Activated CD4-positive, alpha-beta memory T cell treated with anti-CD3 and anti-CD28 coated beads for 36 hours (primary cell): Measurements from ENCODE around the gene ARHGEF33. TPM values are rescaled to one million over a fixed set of nuclear protein-coding genes. Genes with fewer than 3 reads are reported as not detected.

Experiments
- CTCF ChIA-PET: fragments of 350-600 bp; sonication (Branson Sonifier 250); formaldehyde crosslinking; loops from one replicate; lab custom pipeline; 2021; ENCODE audit warnings: antibody characterized with exemption, inconsistent platforms; lab: Charles Lee
- POLR2A ChIA-PET: fragments of 350-600 bp; sonication (Branson Sonifier 250); formaldehyde crosslinking; loops from one replicate; lab custom pipeline; 2021; ENCODE audit warnings: antibody characterized with exemption; lab: Charles Lee
- DNase-seq: peaks from one replicate; pipeline ENCODE4 v3.0.0-alpha.2; 2020
- H3K27ac Mint-ChIP-seq: one replicate; pipeline ENCODE4 v1.8.0; 2021; ENCODE audit warnings: mixed read lengths
- H3K27me3 Mint-ChIP-seq: one replicate; pipeline ENCODE4 v1.8.0; 2021; ENCODE audit warnings: mixed read lengths
- H3K36me3 Mint-ChIP-seq: one replicate; pipeline ENCODE4 v1.8.0; 2021; ENCODE audit warnings: mixed read lengths
- H3K4me1 Mint-ChIP-seq: one replicate; pipeline ENCODE4 v1.8.0; 2021; ENCODE audit warnings: low read depth, mixed read lengths
- H3K4me3 Mint-ChIP-seq: one replicate; pipeline ENCODE4 v1.8.0; 2021; ENCODE audit warnings: mild to moderate bottlenecking, mixed read lengths
- H3K9me3 Mint-ChIP-seq: one replicate; pipeline ENCODE4 v1.8.0; 2021; ENCODE audit warnings: mixed read lengths
- intact Hi-C: fragments of 100-400 bp; cut with micrococcal nuclease; formaldehyde crosslinking; loops from one replicate; pipeline ENCODE4 v1.15.1; 2023
- total RNA-seq, 2 experiments: library from RNA; stranded (reverse); gene quantifications; one replicate each; pipeline ENCODE4 v1.2.3, GENCODE V29; 2021

Gene ARHGEF33
- under 1 TPM; 0.34 to 0.38 TPM for total RNA-seq

- no peak within 1 kb of the TSS for H3K4me3 Mint-ChIP-seq
- peaks cover 4% of the 10 kb centered on the region for H3K4me1 Mint-ChIP-seq
- CTCF ChIA-PET: interaction anchor here (0.6 kb wide), 1 partner anchor 353 kb away, joined by 3 read pairs; no protein-coding TSS in a partner anchor
Measured at GRCh38 chr2:38889575-38889974, at the start of gene ARHGEF33. Gene ARHGEF33 (plus strand): TSS chr2:38889875. CDS start chr2:38919448, 29,573 bp downstream.

GRCh38 chr2:38850045-38850444 lies 39.6 kb upstream of the ARHGEF33 start:
- no peaks in the 10 kb centered on the region for H3K9me3 Mint-ChIP-seq
- POLR2A ChIA-PET: no interaction called here
- peaks cover 27% of the 10 kb centered on the region for H3K36me3 Mint-ChIP-seq

More at GRCh38 chr2:38889575-38889974, at the start of gene ARHGEF33:
- no peaks in the 10 kb centered on the region for H3K9me3 Mint-ChIP-seq
- no peak for DNase-seq
- no peak within 1 kb of the TSS for H3K27ac Mint-ChIP-seq
- intact Hi-C loops: no loop called here
- peaks cover 1% of the 10 kb centered on the region for H3K36me3 Mint-ChIP-seq
- POLR2A ChIA-PET: no interaction called here
- no peaks in the 10 kb centered on the region for H3K27me3 Mint-ChIP-seq

GRCh38 chr2:38856165-38856564 lies 33.5 kb upstream of the ARHGEF33 start:
- H3K27me3 Mint-ChIP-seq: no peaks in the 10 kb centered on the region
- H3K4me1 Mint-ChIP-seq: no peaks in the 10 kb centered on the region
- CTCF ChIA-PET: no interaction called here
- POLR2A ChIA-PET: no interaction called here
- intact Hi-C loops: no loop called here
- H3K36me3 Mint-ChIP-seq: peaks cover 34% of the 10 kb centered on the region
- H3K4me3 Mint-ChIP-seq: no peak overlapping the region
- no peak overlapping the region for H3K27ac Mint-ChIP-seq
- no peaks in the 10 kb centered on the region for H3K9me3 Mint-ChIP-seq
- no peak for DNase-seq

More at GRCh38 chr2:38850045-38850444, 39.6 kb upstream of the ARHGEF33 start:
- Mint-ChIP-seq H3K4me3 (no peak overlapping the region), H3K27me3 (no peaks in the 10 kb centered on the region), H3K4me1 (no peaks in the 10 kb centered on the region), H3K27ac (no peak overlapping the region)
- CTCF ChIA-PET: interaction anchor here (0.6 to 0.7 kb wide), 2 partner anchors 16 to 261 kb away, joined by 3 read pairs; no protein-coding TSS in a partner anchor
- intact Hi-C loops: no loop called here
- DNase-seq: no peak

GRCh38 chr2:38862476-38862875 lies 27.2 kb upstream of the ARHGEF33 start:
- POLR2A ChIA-PET: no interaction called here
- Mint-ChIP-seq H3K36me3 (peaks cover 30% of the 10 kb centered on the region), H3K4me1 (peaks cover 8% of the 10 kb centered on the region), H3K9me3 (no peaks in the 10 kb centered on the region), H3K27me3 (no peaks in the 10 kb centered on the region), H3K27ac (no peak overlapping the region), H3K4me3 (no peak overlapping the region)
- DNase-seq: no peak
- CTCF ChIA-PET: no interaction called here
- intact Hi-C loops: no loop called here

GRCh38 chr2:38863061-38863695 lies 26.5 kb upstream of the ARHGEF33 start:
- Mint-ChIP-seq H3K27me3 (no peaks in the 10 kb centered on the region), H3K4me1 (peaks cover 8% of the 10 kb centered on the region), H3K27ac (no peak overlapping the region), H3K9me3 (no peaks in the 10 kb centered on the region), H3K36me3 (peaks cover 30% of the 10 kb centered on the region), H3K4me3 (no peak overlapping the region)
- no peak for DNase-seq
- intact Hi-C loops: loop anchor here (1.0 kb wide), 1 partner anchor 45 kb away; no protein-coding TSS in a partner anchor
- ChIA-PET POLR2A (no interaction called here), CTCF (no interaction called here)

DNA sequence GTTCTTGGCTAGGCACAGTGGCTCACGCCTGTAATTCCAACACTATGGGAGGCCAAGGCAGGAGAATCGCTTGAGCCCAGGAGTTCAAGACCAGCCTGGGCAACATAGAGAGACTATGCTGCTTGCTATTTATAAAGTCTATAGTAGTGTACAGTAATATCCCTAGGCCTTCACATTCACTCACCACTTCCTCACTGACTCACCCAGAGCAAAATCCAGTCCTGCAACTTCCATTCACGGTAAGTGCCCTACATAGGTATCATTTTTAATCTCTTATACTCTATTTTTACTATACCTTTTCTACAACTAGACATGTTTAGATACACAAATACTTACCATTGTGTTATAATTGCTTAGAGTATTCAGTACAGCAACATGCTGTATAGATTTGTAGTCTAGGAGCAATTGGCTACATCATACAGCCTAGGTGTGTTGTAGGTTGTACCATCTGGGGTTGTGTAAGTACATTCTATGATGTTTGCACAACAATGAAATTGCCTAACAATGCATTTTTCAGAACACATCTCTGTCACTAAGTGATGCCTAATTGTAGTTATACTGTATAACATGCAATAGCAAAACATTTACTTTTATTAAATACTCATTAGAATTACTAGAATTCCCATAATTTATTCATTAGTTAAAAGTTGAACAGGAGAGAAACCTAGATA lies 22.8 kb upstream of the ARHGEF33 start:
- ChIA-PET POLR2A (interaction anchor here (1.8 kb wide), 1 partner anchor 116 kb away, joined by 5 read pairs; the partner anchor contains the start of gene SRSF7), CTCF (no interaction called here)
- intact Hi-C loops: no loop called here
- H3K4me1 Mint-ChIP-seq: peaks cover 8% of the 10 kb centered on the region
- peaks cover 8% of the 10 kb centered on the region for H3K9me3 Mint-ChIP-seq
- H3K4me3 Mint-ChIP-seq: no peak overlapping the region
- no peak overlapping the region for H3K27ac Mint-ChIP-seq
- H3K36me3 Mint-ChIP-seq: peaks cover 19% of the 10 kb centered on the region
- no peaks in the 10 kb centered on the region for H3K27me3 Mint-ChIP-seq
- no peak for DNase-seq

DNA sequence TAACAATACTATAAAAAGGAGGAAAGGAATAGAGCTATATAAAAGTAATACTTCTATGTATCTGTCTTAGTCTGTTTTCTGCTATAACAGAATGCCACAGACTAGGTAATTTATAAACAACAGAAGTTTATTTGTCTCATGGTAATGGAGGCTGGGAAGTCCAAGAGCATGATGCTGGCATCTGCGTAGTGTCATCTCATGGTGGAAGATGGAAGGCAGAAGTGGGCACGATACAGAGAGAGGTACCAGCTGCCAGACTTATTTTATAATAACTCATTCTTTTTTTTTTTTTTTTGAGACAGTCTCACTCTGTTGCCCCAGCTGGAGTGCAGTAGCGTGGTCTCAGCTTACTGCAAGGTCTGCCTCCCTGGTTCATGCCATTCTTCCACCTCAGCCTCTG lies 18.2 kb upstream of the ARHGEF33 start:
- no peak overlapping the region for H3K27ac Mint-ChIP-seq
- H3K4me1 Mint-ChIP-seq: peaks cover 18% of the 10 kb centered on the region
- H3K36me3 Mint-ChIP-seq: peaks cover 18% of the 10 kb centered on the region
- H3K27me3 Mint-ChIP-seq: no peaks in the 10 kb centered on the region
- H3K9me3 Mint-ChIP-seq: peaks cover 9% of the 10 kb centered on the region
- CTCF ChIA-PET: no interaction called here
- POLR2A ChIA-PET: no interaction called here
- intact Hi-C loops: no loop called here
- no peak overlapping the region for H3K4me3 Mint-ChIP-seq
- DNase-seq: no peak

DNA sequence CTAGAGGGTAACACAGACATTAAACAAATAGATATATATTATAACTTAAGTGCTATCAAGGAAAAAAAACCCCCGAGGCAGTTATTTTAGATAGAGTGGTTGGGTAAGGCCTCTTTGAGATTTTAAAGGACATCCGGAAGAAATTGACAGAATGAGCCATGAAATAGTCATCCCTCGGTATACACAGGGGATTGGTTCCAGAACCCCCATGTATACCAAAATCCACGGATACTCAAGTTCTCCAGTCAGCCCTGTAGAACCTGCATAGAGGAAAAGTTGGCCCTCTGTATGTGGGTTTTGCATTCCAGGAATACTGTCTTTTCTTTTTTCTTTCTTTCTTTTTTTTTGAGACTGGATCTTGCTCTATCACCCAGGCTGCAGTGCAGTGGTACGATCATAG lies 15.9 kb upstream of the ARHGEF33 start:
- Mint-ChIP-seq H3K4me1 (peaks cover 22% of the 10 kb centered on the region), H3K9me3 (peaks cover 9% of the 10 kb centered on the region), H3K27ac (no peak overlapping the region), H3K27me3 (no peaks in the 10 kb centered on the region), H3K4me3 (no peak overlapping the region), H3K36me3 (peaks cover 14% of the 10 kb centered on the region)
- POLR2A ChIA-PET: no interaction called here
- intact Hi-C loops: no loop called here
- no peak for DNase-seq
- CTCF ChIA-PET: no interaction called here

GRCh38 chr2:38875227-38875575 lies 14.5 kb upstream of the ARHGEF33 start:
- POLR2A ChIA-PET: interaction anchor here (1.5 kb wide), 1 partner anchor 124 kb away, joined by 7 read pairs; the partner anchor contains the start of gene SRSF7
- peaks cover 3% of the 10 kb centered on the region for H3K9me3 Mint-ChIP-seq
- peak overlapping the region; percentile 97 for H3K4me3 Mint-ChIP-seq
- H3K27ac Mint-ChIP-seq: peak overlapping the region; percentile 78
- CTCF ChIA-PET: interaction anchor here (1.2 kb wide), 1 partner anchor 353 kb away, joined by 4 read pairs; no protein-coding TSS in a partner anchor
- no peak for DNase-seq
- intact Hi-C loops: no loop called here
- no peaks in the 10 kb centered on the region for H3K27me3 Mint-ChIP-seq
- H3K36me3 Mint-ChIP-seq: peaks cover 9% of the 10 kb centered on the region
- peaks cover 22% of the 10 kb centered on the region for H3K4me1 Mint-ChIP-seq

DNA sequence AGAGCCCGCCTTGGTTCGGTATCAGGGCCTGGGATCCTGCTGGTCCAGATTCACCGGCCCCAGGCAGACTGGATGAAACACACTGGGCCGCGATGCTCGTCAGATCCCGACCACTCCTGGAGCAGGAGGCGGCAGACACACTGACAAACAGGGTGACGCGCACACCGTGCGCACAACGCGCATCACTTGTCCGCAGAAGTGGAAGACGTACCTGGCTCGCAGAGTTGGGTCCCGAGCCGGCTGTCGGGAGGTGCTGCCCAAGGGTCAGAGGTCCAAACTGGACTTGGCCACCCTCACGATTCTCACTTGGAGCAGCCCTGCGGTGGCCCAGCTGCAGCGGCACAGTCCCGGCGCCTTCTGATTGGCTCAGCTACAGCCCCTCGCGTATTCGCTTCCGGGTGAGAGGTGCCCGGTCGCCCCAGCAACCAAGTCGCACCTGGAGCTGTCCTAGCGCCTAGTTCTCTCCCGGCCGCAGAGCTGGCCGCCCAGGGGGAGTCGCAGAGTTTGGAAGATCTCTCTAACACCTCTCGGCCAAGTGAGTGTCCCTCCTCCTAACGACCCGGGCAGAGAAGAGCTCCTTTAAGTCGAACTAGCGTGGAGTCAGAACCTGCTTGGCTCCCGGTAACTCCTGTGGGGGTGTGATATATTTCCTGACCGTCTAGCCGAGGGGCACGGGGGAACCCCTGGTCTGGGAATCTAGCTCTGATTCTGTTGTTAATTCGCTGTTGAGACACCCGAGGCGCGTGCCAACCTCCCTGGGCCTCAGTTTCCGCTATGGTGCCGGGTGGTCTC lies 13.9 kb upstream of the ARHGEF33 start, which contains the start of the genes DHX57 and MORN2:
Gene DHX57 (minus strand): TSS at position 359 of the 792 bp plus-strand sequence. CDS start 7,529 bp downstream, outside the sequence.
Gene MORN2 (plus strand): TSS at position 401 of the 792 bp plus-strand sequence.
- Mint-ChIP-seq H3K27me3 (no peaks in the 10 kb centered on the region), H3K4me3 (peak within 1 kb of the TSS; percentile 97), H3K9me3 (peaks cover 2% of the 10 kb centered on the region), H3K36me3 (peaks cover 8% of the 10 kb centered on the region), H3K4me1 (peaks cover 22% of the 10 kb centered on the region), H3K27ac (peak within 1 kb of the TSS; percentile 78)
- DNase-seq: peak; percentile 89
- ChIA-PET CTCF (interaction anchor here (1.2 kb wide), 3 partner anchors 72 to 352 kb away, joined by 3 to 6 read pairs (median 4); no protein-coding TSS in a partner anchor), POLR2A (interaction anchor here (0.6 to 1.5 kb wide), 2 partner anchors 124 to 353 kb away, joined by 3 to 7 read pairs; partner anchors contain the start of gene SRSF7)
- intact Hi-C loops: no loop called here

DNA sequence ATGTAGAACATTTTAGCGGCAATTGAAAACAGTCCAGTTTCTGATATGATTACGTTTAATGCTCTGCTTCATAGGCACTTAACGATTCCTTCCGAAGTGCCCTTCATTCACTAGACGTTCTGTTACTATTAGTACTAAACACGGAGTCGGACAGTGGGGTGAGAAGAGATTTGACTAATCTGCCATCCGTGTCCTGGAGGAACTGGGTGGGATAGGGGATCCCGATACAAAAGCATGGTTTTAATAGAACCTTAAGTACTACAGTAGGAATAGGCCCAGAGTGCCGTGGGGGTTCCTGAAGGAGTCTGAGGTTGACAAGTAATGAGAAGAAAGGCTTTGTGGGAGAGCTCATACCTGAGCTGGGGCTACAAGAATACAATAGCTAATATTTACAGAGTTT lies 13.3 kb upstream of the ARHGEF33 start:
- DNase-seq: no peak
- POLR2A ChIA-PET: interaction anchor here (1.5 kb wide), 1 partner anchor 125 kb away, joined by 7 read pairs; the partner anchor contains the start of gene SRSF7
- Mint-ChIP-seq H3K36me3 (peaks cover 6% of the 10 kb centered on the region), H3K4me3 (peak overlapping the region; percentile 97), H3K27me3 (no peaks in the 10 kb centered on the region), H3K9me3 (peaks cover 2% of the 10 kb centered on the region), H3K27ac (no peak overlapping the region), H3K4me1 (peaks cover 22% of the 10 kb centered on the region)
- CTCF ChIA-PET: interaction anchor here (1.2 kb wide), 3 partner anchors 71 to 352 kb away, joined by 3 to 6 read pairs (median 4); no protein-coding TSS in a partner anchor
- intact Hi-C loops: no loop called here
